Tongue (tissue), 2 donors: ENCODE measurements around the gene PIK3R6. TPM values are rescaled to one million over a fixed set of nuclear protein-coding genes. Genes with fewer than 3 reads are reported as not detected.
"Not testable (repeated sequence)": the region's sequence is repeated elsewhere in the genome, so short reads cannot be mapped to it uniquely, and the experiment has no call there.

Experiments used
- DNase-seq: peaks from one replicate; pipeline ENCODE4 v3.0.0-alpha.2; 2015
- total RNA-seq: library from RNA; depleted of rRNA; stranded (reverse); fragments of >200 nt; gene quantifications from one replicate; pipeline ENCODE4 v1.2.3, GENCODE V29; 2014

PIK3R6 gene
- total RNA-seq, 1 donor from 2014 or later: 1.6 TPM

- no peak for DNase-seq
Measured at GRCh38 chr17:8893621-8894201, 26.2 kb upstream of the PIK3R6 start.

- DNase-seq: no peak
Measured at GRCh38 chr17:8893059-8893458, 25.6 kb upstream of the PIK3R6 start.

GRCh38 chr17:8892338-8892690 is 24.8 kb upstream of the PIK3R6 start:
- no peak for DNase-seq

GRCh38 chr17:8890671-8891070 is 23.2 kb upstream of the PIK3R6 start:
- DNase-seq: no peak

- DNase-seq: no peak
Measured at GRCh38 chr17:8889458-8890210, 22.2 kb upstream of the PIK3R6 start.

GRCh38 chr17:8888704-8889302 is 21.3 kb upstream of the PIK3R6 start:
- DNase-seq: no peak

- DNase-seq: peak; percentile 69
Measured at GRCh38 chr17:8887834-8888703, 20.6 kb upstream of the PIK3R6 start.

- no peak for DNase-seq
Measured at GRCh38 chr17:8887301-8887700, 19.8 kb upstream of the PIK3R6 start.

- DNase-seq: no peak
Measured at GRCh38 chr17:8885967-8886684, 18.7 kb upstream of the PIK3R6 start.

- not testable (repeated sequence) for DNase-seq
Measured at GRCh38 chr17:8885163-8885966, 17.9 kb upstream of the PIK3R6 start.

GRCh38 chr17:8884336-8884990 is 17.0 kb upstream of the PIK3R6 start:
- DNase-seq: no peak

- DNase-seq: no peak
Measured at GRCh38 chr17:8883353-8883752, 15.9 kb upstream of the PIK3R6 start.

GRCh38 chr17:8881606-8882005 is 14.1 kb upstream of the PIK3R6 start:
- DNase-seq: no peak

GRCh38 chr17:8880466-8880865 is 13.0 kb upstream of the PIK3R6 start:
- DNase-seq: no peak

- DNase-seq: no peak
Measured at GRCh38 chr17:8879410-8879809, 11.9 kb upstream of the PIK3R6 start.

GRCh38 chr17:8877984-8878383 is 10.5 kb upstream of the PIK3R6 start:
- no peak for DNase-seq

GRCh38 chr17:8875957-8876356 is 8.5 kb upstream of the PIK3R6 start:
- DNase-seq: no peak

- no peak for DNase-seq
Measured at GRCh38 chr17:8875436-8875835, 8.0 kb upstream of the PIK3R6 start.

GRCh38 chr17:8873801-8874715 is 6.6 kb upstream of the PIK3R6 start:
- DNase-seq: no peak
